ENCODE data around the gene PDLIM5.
A peak's percentile ranks its signal among the peaks of the same experiment; 100 is the strongest.
"Not testable (repeated sequence)": the region's sequence is repeated elsewhere in the genome, so short reads cannot be mapped to it uniquely, and the experiment has no call there.

PDLIM5 gene

GRCh38 chr4:94615451-94615850 lies 163.7 kb downstream of the PDLIM5 start:
- no peak for DNase-seq

DNA sequence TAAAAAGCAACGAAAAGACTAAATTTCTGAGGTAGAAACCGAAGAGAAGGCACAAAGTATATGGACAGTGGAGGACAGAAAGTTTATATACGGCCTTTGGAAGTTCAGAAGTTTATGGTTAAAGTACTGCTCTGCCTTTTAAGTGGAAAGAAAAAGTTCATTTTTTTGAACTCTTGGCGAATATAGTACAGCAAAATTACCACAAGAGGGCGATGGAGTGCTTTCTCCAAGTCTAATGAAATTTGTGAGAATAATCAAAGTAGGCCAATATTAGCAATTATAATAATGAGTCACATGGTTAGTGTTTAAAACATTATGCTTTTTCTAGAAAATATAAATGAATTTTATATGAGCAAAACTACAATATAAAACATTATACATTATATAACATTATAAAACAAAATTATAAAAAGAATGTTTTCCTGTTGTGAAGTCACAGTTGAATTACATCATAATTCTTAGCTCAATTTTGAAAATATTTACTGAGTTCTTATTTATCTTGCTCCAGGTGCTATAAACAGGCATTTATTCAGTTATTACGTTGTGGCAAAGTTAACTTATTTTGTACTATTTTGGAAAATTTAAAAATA lies 169.8 kb downstream of the PDLIM5 start:
- peak; percentile 14 to 42 for DNase-seq

DNA sequence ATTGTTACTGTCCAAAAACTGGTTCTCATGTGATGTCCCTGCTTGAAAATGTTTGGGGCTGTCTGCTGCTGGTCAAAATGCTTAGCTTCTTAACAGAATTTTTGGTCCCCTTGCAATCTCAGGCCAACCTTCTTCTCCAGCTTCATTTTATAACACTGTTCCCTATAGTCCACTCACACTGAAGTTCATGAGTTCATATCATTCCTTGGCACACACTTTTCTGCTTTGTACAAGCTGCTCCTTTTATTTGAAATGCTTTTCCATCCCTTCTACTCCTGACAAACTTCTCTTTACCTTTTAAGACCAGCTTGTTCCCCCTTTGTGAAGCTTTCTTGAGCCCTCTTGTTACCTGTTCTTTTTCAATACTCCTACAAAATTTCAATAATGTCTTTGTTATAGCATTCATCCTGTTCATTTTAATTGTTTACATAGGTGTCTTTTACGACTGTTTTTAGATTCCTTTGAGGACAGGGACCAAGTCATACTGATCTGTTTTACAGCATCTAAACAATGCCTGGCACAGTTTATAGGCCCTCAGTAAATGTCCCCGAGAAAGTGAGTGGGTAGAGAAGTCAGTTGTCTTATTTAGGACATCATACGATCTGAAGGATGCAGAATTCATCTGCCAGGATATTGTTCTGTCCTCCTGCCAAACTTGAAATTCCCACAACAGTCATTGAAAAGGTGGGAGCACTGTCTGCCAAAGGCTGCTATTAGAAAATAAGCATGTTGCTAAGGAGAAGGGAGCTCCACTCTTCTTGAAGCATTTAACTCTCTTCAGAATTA lies 171.6 kb downstream of the PDLIM5 start:
- no peak for DNase-seq

DNA sequence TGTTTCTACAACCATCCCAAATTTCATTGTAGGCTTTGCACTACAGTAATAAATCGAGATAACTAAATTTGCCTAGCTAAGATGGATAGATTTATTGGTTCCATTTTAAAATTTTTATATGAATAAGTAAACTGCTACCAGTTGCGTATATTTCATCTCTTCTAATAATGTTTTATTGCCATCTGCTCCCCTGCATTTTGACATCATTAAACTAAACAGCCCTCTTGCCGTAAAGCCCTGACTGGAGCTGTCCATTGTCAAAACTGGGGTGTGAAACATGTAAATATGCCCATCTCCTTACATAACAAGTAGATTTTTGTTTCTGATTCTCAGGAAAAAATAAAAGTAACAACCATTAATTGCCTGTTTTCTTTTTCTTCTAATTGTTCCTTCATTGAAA lies 175.2 kb downstream of the PDLIM5 start:
- DNase-seq, result no peak

DNA sequence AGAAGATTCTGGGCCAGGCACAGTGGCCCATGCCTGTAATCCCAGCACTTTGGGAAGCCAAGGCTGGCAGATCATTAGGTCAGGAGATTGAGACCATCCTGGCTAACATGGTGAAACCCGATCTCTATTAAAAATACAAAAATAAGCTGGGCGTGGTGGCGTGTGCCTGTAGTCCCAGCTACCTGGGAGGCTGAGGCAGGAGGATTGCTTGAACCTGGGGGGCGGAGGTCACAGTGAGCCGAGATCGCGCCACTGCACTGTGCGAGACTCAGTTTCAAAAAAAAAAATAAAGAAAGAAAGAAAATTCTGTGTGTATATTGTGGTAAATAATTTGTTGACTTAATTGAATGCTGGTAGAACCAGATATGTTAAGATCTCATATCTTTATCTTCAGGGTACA lies 177.3 kb downstream of the PDLIM5 start:
- DNase-seq, result not testable (repeated sequence)

GRCh38 chr4:94629837-94630236 lies 178.1 kb downstream of the PDLIM5 start:
- no peak for DNase-seq

DNA sequence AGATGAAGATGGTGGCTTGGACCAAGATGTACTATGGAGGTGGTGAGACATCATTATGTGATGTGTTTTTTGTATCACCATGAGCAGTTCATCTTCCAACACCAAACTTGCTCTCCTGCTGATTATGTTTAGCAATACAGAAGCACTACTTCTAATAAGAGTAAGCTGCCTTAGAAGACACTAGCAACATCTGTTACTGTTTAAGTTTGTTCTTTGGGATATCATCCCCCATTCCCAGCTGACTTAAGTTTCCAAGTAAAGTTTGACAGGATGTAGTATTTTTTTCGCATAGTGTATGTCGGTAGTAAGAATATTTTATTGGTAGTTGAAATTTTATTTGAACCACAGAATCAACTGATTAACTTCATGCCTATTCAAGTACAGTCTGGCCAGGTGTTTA lies 182.5 kb downstream of the PDLIM5 start:
- no peak for DNase-seq

DNA sequence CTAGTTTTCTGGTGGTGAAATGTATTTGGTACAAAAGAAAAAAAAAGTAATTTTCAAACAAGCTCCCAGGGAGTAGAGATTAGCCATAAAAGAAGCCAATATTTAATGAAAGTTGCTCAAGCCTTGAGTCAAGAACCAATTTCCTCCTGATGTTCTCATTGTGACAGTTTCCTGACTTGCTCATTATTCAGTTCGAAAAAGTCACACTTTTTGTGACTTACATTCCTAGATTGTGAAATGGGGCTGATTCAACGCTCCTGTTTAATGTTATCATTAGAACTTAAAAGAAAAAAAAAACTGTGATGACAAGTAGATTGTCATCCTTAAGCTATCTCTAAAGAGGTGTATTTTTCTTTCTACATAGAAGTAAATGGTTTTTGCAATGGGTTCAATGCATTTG lies 183.4 kb downstream of the PDLIM5 start:
- no peak for DNase-seq

DNA sequence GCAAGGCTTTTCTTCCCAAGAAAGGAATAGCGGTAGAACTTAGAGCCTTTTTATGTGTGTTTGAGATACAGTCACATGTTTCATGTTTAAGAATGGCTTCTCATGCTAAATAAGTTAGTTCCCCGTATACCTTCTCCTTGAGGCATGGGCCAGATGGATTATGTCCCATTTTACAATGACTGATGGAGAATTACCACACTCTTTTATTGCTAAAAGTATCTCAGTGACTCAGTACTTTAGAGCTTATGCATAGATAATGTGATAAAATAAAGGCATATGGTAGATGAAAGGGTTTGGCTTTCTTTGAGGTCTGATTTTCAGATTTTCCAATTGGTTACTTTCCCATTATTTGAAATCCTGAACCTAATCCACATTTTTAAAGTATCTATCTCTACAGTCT lies 184.3 kb downstream of the PDLIM5 start:
- no peak for DNase-seq

GRCh38 chr4:94639298-94639697 lies 187.6 kb downstream of the PDLIM5 start:
- DNase-seq, result no peak

GRCh38 chr4:94640151-94640550 lies 188.4 kb downstream of the PDLIM5 start:
- DNase-seq, result no peak

DNA sequence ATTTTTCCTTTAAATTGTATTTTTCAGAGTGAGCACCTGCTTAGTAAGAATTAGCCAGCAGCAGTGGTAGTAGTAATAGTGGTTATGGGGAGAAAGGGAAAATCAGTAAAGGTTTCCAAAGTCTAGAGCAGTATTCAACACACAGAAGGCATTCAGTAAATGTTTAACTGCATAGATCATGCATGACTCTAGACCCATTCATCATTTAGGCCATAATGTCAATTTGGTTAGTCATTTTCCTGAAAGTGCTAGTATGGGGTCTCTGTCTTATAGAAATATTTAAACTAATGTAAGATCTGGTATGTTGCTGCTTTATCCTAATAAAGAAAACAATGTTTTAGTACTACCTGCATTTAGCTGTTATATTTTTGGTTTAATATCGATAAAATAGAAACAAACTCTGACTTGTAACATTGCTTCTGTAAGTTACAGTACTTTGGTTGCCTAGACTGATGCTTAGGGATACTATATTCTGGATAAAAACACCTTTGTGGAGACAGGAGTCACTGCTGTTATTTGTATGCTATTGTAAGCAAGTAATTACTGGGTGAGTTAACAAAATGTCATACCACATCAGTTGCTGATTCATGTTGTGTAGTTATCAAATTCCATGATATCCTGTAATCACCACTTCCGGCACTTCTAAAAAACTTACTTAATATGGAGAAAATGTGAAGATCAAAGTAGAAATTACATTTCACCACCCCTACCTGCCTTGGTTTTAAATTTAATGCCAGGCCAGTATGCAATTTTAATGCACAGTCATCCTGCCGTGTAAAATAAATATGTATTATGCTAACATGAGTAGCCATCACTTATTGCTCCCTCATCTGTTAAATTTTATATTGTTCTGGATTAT lies 190.2 kb downstream of the PDLIM5 start:
- no peak for DNase-seq

- DNase-seq, result no peak
Observed at GRCh38 chr4:94642561-94642866, 190.8 kb downstream of the PDLIM5 start.

GRCh38 chr4:94648699-94649098 lies 197.0 kb downstream of the PDLIM5 start:
- DNase-seq, result no peak

GRCh38 chr4:94649381-94650133 lies 197.8 kb downstream of the PDLIM5 start:
- DNase-seq, result no peak

DNA sequence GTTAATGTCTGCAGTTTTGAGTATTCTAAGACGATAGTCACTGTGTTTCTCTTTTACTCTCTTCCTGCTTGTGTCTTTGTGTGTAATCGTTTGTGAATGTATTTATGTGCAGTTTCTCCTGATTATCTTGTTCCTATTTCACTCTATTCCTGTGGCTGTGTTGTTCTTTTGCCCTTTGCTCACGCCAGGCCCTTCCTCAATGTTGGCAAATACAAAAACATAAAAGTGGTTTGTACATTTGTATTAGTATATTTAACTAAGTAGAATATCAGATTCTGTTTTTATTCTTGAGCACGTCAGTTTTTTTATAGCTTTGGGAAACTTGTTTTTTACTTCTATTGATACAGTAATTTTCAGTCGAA lies 198.4 kb downstream of the PDLIM5 start:
- no peak for DNase-seq

GRCh38 chr4:94650690-94651089 lies 198.9 kb downstream of the PDLIM5 start:
- DNase-seq, result no peak

- DNase-seq, result no peak
Observed at GRCh38 chr4:94653095-94653649, 201.4 kb downstream of the PDLIM5 start.

GRCh38 chr4:94653984-94654609 lies 202.4 kb downstream of the PDLIM5 start:
- no peak for DNase-seq

GRCh38 chr4:94654714-94655113 lies 203.0 kb downstream of the PDLIM5 start:
- DNase-seq, result no peak

GRCh38 chr4:94660614-94661013 lies 208.9 kb downstream of the PDLIM5 start:
- no peak for DNase-seq

DNA sequence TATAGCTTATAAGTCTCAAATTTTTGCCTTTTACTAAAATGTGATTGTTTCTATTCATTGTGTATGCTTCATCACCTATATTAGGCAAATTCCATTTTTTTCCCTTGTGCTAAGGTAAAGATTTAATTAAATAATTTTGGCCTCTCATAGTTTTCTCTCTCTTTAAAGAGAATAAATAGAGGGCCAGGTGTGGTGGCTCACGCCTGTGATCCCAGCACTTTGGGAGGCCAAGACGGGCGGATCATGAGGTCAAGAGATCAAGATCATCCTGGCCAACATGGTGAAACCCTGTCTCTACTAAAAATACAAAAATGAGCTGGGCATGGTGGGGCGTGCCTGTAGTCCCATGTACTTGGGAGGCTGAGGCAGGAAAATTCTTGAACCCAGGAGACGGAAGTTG lies 213.3 kb downstream of the PDLIM5 start:
- DNase-seq, result not testable (repeated sequence)
